SK-N-MC (cell line): ENCODE measurements around the gene ITGAE.

Source experiments
- EZH2 ChIP-seq: fragments of 200-600 bp; sonication (generic); IDR thresholded peaks from one replicate; pipeline ENCODE4 v1.6.1; 2017; ENCODE audit warnings: antibody characterized with exemption
- FOXP2 ChIP-seq: optimal IDR thresholded peaks from 2 replicates; pipeline ENCODE3; 2011; ENCODE audit warnings: mild to moderate bottlenecking, moderate library complexity; ENCODE audit not compliant: insufficient read depth; ENCODE audit errors: extremely low read length, control extremely low read depth
- POLR2AphosphoS5 ChIP-seq: IDR thresholded peaks from 2 replicates; pipeline ENCODE4 v1.6.1; 2012; ENCODE audit warnings: mild to moderate bottlenecking, low read depth, low read length, borderline replicate concordance

GRCh38 chr17:3770466-3770865, 30.5 kb downstream of the ITGAE start:
- TF ChIP-seq POLR2AphosphoS5 (no peak), EZH2 (no peak), FOXP2 (no peak)
